ENCODE data around the gene GNRH2. TPM values are rescaled to one million over a fixed set of nuclear protein-coding genes. Genes with fewer than 3 reads are reported as not detected.
"Not testable (repeated sequence)": the region's sequence is repeated elsewhere in the genome, so short reads cannot be mapped to it uniquely, and the experiment has no call there.

Gene GNRH2
- total and polyA plus RNA-seq, 2 donors: not detected

DNA sequence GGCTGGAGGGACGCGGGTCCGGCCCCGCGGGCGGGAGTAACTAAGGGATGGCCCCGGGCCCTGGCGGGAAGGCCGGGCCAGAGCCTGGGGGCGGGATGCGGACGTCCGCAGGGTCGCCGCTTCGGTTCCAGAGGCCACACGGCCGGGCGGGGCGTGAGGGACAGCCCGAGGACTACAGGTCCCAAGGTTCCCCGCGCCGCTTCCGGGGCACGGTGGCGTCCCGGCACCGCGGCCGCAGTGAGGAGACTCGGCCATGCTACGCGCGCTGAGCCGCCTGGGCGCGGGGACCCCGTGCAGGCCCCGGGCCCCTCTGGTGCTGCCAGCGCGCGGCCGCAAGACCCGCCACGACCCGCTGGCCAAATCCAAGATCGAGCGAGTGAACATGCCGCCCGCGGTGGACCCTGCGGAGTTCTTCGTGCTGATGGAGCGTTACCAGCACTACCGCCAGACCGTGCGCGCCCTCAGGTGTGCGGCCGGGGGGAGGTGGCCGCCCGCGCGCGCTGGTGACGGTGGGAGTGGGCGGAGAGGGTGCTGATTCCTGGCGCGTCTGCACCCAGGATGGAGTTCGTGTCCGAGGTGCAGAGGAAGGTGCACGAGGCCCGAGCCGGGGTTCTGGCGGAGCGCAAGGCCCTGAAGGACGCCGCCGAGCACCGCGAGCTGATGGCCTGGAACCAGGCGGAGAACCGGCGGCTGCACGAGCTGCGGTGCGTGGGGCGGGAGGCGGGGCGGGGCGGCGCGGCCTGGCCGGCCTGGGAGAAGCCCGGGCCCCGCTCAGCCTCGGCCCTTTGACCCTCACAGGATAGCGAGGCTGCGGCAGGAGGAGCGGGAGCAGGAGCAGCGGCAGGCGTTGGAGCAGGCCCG is 2.6 kb downstream of the GNRH2 start, which contains the start of gene MRPS26:
Gene MRPS26 (plus strand): TSS at position 237 of the 861 bp plus-strand sequence. CDS start 17 bp downstream, at position 254.
- H3K4me3 ChIP-seq (ENCODE audit: low read depth, low read length): peak within 1 kb of the TSS; percentile 93
- peak within 1 kb of the TSS; percentile 94 for H3K27ac ChIP-seq (ENCODE audit: low read depth)
- H3K4me1 ChIP-seq (ENCODE audit: insufficient read depth): no peaks in the 10 kb centered on the region
- peak; percentile 66 for DNase-seq (ENCODE audit: extremely low spot score)
- WGBS: under 1% methylated on average over 104 of the region's 104 CpGs
- peaks cover 3% of the 10 kb centered on the region for H3K36me3 ChIP-seq (ENCODE audit: insufficient read depth)

DNA sequence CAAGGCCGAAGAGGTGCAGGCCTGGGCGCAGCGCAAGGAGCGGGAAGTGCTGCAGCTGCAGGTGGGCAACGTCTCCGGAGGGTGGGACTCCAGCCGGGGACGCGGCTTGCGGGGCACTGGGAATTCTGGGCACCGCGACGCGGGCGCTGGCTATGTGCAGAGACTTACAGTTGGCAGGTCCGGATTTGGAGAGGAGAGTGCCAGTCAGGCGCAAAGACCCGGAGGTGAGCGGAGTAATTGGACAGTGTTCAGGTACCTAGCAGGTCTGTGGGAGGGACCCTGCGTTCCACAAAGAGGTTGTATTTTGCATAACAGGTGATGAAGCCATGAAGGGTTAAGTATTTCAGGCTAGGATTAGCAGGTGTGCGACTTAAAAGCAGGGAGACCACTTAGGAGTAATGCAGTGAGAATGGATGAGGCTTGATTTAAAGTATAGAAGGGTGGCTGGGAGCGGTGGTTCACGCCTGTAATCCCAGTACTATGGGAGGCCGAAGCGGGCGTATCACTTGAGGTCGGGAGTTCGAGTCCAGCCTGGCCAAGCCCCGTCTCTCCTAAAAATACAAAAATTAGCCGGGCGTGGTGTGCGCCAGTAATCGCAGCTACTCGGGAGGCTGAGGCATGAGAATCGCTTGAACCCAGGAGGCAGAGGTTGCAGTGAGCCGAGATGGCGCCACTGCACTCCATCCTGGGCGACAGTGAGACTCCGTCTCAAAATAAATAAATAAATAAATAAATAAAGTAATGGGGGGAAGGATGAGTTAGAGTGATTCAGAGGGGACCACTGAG is 3.4 kb downstream of the GNRH2 start:
- no peaks in the 10 kb centered on the region for H3K4me1 ChIP-seq (ENCODE audit: insufficient read depth)
- H3K4me3 ChIP-seq (ENCODE audit: low read depth, low read length): peak overlapping the region; percentile 93
- 40% methylated on average over 39 of the region's 39 CpGs for WGBS
- DNase-seq (ENCODE audit: extremely low spot score): no peak
- no peak overlapping the region for H3K27ac ChIP-seq (ENCODE audit: low read depth)
- peaks cover 3% of the 10 kb centered on the region for H3K36me3 ChIP-seq (ENCODE audit: insufficient read depth)

DNA sequence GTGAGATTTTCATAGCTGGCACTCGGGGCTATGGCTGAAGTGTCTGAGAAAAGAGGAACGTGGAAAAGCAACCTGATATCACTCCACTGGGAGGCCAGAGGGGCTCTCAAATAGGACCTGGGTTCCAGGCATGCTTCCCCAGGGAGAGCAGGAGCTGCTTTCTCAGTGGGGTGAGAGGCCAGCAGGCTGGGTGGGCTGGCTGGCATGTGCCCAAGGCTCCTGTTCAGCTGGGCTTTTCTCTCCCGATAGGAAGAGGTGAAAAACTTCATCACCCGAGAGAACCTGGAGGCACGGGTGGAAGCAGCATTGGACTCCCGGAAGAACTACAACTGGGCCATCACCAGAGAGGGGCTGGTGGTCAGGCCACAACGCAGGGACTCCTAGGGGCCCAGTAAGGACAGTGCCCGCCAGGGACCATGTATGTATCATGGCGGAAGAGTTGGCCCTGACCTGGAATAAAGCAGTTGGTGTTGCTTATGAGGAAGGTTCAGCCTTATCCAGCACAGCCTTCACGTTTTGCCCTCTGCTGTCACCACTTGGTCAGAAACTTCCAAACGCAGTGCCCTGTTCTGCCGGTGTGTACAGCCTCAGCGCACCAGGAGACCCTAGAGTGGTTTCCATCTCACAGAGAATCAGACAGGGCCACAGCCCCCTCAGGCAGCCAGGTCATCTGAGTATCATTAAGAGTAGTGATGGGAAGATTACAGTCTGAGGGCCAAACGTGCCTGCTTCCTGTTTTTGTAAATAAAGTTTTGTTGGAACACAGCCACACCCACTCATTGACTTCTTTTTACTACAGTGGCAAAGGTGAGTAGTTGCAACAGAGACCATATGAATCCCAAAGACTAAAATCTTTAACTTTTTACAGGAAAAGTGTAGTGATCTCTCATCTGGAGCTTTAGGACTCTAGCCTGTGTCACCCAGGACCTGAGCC is 4.3 kb downstream of the GNRH2 start:
- WGBS: 82% methylated on average over 14 of the region's 14 CpGs
- DNase-seq (ENCODE audit: extremely low spot score): no peak
- peaks cover 3% of the 10 kb centered on the region for H3K36me3 ChIP-seq (ENCODE audit: insufficient read depth)
- no peaks in the 10 kb centered on the region for H3K4me1 ChIP-seq (ENCODE audit: insufficient read depth)
- no peak overlapping the region for H3K4me3 ChIP-seq (ENCODE audit: low read depth, low read length)
- H3K27ac ChIP-seq (ENCODE audit: low read depth): no peak overlapping the region

DNA sequence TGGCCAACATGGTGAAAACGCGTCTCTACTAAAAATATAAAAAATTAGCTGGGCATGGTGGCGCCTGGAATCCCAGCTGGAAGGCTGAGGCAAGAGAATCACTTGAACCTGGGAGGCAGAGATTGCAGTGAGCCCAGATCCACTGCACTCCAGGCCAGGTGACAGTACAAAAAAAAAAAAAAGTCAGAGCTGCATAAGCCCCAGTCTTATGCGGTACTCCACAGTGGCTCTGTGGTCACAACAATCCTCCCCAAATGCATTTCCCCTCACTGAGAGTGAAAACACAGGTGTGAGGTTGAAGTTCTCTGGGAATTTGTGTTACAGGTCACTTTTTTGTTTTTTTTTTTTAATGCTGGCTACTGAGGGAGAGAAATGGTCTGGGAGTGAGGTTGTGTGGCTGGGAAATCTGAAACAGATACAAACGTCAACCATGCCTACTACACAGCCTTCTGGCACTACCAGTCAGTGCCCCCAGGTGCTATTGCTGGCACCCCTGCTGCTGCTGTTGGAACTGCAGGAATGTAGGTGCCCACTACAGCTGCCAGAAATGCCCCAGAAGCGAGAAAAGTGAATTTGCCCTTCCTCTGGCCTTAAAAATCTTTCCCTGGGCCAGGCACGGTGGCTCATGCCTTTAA is 8.1 kb downstream of the GNRH2 start:
- WGBS: 65% methylated on average over 7 of the region's 7 CpGs
- Histone ChIP-seq H3K4me1 (ENCODE audit: insufficient read depth) (no peaks in the 10 kb centered on the region), H3K27ac (ENCODE audit: low read depth) (no peak overlapping the region), H3K36me3 (ENCODE audit: insufficient read depth) (peaks cover 3% of the 10 kb centered on the region), H3K4me3 (ENCODE audit: low read depth, low read length) (no peak overlapping the region)
- no peak for DNase-seq (ENCODE audit: extremely low spot score)

DNA sequence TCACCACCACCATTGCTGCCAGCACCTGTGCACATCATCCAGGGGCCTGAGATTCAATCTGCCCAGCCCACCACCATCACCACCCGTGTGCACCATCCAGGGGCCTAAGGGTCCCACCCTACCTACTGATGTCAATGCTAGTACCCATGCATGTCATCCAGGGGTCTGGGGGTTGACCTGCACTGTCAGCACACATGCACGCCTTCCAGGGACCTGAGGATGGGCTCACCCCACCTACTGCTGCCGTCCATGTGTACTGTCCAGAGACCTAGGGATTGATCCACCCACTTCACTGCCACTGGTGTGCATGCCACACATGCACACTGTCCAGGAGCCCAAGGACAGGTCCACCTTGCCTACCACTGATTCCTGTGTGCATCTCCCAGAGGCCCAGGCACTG is 16.1 kb downstream of the GNRH2 start:
- no peaks in the 10 kb centered on the region for H3K4me1 ChIP-seq (ENCODE audit: insufficient read depth)
- 90% methylated on average over 3 of the region's 3 CpGs for WGBS
- H3K4me3 ChIP-seq (ENCODE audit: low read depth, low read length): no peak overlapping the region
- H3K36me3 ChIP-seq (ENCODE audit: insufficient read depth): no peaks in the 10 kb centered on the region
- no peak for DNase-seq (ENCODE audit: extremely low spot score)
- H3K27ac ChIP-seq (ENCODE audit: low read depth): no peak overlapping the region

DNA sequence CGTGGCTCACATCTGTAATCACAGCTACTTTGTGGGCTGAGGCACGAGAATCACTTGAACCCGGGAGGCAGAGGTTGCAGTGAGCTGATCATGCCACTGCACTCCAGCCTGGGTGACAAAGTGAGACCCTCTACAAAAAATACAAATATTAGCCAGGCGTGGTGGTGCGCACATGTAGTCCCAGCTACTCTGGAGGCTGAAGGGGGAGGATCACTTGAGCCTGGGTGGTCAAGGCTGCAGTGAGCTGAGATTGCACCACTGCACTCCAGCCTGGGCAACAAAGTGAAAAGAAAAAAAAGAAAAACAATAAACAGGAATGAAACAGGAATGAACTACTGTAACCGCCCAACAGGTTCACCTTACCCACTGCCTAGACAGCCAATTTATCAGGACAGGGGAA is 20.7 kb downstream of the GNRH2 start:
- 82% methylated on average over 6 of the region's 6 CpGs for WGBS
- H3K27ac ChIP-seq (ENCODE audit: low read depth); H3K4me1 ChIP-seq (ENCODE audit: insufficient read depth); DNase-seq (ENCODE audit: extremely low spot score); H3K4me3 ChIP-seq (ENCODE audit: low read depth, low read length); H3K36me3 ChIP-seq (ENCODE audit: insufficient read depth): not testable (repeated sequence)

DNA sequence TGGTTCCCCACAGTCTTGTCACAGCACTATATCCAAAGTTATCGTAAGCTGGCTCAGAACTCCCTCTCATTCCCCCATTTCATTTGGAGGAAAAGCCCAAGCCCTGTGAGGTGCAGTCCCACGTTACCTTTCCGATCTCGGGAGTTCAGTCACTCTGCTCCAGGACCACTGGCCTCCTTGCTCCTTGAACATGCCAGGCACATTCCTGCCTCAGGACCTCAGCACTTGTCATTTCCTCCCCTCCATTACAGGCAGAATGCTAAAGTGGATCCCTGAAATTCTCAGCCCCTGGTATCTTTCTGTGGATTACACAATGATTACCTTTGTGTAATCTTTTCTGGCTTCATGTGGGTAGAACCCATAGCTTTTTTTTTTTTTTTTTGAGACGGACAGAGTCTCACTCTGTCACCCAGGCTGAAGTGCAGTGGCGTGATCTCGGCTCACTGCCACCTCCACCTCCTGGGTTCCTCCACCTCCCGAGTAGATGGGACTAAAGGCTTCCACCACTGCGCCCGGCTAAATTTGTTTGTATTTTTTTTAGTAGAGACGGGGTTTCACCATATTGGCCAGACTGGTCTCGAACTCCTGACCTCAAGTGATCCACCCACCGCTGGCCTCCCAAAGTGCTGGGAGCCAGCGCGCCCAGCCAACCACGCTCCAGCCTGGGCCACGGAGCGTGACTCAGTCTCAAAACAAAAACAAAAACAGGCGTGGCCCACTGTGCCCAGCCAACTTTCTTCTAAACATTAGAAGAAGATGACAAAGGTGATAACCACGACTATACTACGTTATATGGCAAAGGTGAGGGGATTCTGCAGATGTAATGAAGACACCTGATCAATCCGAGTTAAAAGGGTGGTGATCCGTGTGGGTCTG is 24.0 kb downstream of the GNRH2 start:
- H3K4me3 ChIP-seq (ENCODE audit: low read depth, low read length): no peak overlapping the region
- WGBS: 76% methylated on average over 23 of the region's 23 CpGs
- H3K36me3 ChIP-seq (ENCODE audit: insufficient read depth): no peaks in the 10 kb centered on the region
- DNase-seq (ENCODE audit: extremely low spot score): no peak
- H3K27ac ChIP-seq (ENCODE audit: low read depth): no peak overlapping the region
- no peaks in the 10 kb centered on the region for H3K4me1 ChIP-seq (ENCODE audit: insufficient read depth)

DNA sequence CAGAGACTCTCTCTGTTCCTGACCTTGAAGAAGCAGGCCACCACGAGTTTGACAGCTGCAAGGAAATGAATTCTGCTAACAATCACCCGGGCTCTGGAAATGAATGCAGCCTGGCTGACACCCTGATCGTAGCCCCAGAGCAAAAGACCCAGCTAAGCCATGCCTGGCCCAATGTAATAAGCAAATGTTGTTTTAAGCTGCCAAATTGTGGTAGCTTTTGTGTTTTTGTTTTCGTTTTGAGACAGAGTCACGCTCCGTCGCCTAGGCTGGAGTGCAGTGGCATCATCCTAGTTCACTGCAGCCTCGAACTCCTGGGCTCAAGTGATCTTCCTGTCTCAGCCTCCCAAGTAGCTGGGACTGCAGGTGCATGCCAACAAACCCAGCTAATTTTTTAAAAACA is 24.7 kb downstream of the GNRH2 start:
- WGBS: 61% methylated on average over 8 of the region's 8 CpGs
- Histone ChIP-seq H3K36me3 (ENCODE audit: insufficient read depth) (no peaks in the 10 kb centered on the region), H3K4me1 (ENCODE audit: insufficient read depth) (no peaks in the 10 kb centered on the region), H3K27ac (ENCODE audit: low read depth) (no peak overlapping the region), H3K4me3 (ENCODE audit: low read depth, low read length) (no peak overlapping the region)
- no peak for DNase-seq (ENCODE audit: extremely low spot score)

DNA sequence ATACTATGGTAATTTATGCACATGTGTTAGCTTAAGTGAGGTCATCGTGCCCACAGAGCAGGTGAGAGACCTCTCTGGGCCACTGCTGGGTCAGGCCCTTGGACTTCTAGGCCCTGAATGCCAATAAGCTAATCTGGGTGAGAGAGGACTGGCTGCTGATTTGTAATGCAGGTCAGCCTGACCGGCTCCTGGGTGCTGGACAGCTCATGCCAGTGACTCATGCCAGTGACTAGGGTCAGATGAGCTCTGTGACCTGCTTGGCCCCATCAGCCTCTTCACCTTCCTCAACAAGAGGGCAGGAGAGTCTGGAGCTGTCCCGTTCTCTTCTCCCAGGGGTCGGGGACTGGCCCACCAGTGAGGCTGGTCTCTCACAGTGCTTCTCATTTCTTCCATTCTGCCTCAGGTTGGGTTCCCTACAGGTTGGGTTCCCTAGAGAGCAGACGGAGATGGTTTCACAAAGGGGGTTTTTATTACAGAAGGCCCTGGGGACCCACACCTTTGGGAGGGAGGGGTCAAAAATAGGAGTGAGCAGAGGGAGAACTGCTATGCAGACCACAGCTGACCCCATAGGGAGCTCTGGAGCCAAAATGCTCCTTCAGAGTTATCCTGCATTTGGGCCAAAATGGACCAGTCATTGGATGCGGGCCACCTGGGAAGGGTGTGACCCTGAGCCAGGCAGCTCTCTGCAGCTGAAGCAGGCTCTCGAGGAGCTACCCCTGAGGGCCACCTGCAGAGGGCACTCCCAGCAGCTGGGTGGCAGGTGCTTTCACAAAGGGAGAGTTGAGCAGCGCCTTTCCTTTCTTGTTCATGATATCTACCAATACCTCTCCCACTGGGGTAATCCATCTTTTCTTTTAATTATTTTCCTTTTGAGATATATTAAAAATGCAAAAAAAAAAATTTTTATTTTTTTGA is 25.8 kb downstream of the GNRH2 start:
- H3K4me3 ChIP-seq (ENCODE audit: low read depth, low read length): no peak overlapping the region
- H3K36me3 ChIP-seq (ENCODE audit: insufficient read depth): no peaks in the 10 kb centered on the region
- 84% methylated on average over 8 of the region's 8 CpGs for WGBS
- no peaks in the 10 kb centered on the region for H3K4me1 ChIP-seq (ENCODE audit: insufficient read depth)
- H3K27ac ChIP-seq (ENCODE audit: low read depth): no peak overlapping the region
- DNase-seq (ENCODE audit: extremely low spot score): no peak

DNA sequence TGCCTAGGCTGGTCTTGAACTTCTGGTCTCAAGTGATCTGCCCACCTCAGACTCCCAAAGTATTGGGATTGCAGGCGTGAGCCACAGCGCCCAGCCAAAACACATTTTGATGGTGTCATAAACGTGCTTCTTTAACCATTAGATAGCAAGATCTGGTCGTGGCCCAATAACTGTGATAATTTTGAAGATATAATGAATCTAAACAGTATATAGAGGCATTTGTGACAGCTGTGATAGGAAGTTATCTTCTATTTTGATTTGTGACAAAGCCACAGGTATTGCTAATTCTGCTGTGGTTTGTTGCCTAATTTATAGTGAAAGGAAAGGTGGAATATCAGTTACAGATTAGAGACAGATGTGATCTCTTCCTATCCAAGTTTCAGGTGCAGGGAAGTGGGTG is 27.3 kb downstream of the GNRH2 start:
- no peak overlapping the region for H3K27ac ChIP-seq (ENCODE audit: low read depth)
- no peak overlapping the region for H3K4me3 ChIP-seq (ENCODE audit: low read depth, low read length)
- WGBS: 87% methylated on average over 4 of the region's 4 CpGs
- H3K4me1 ChIP-seq (ENCODE audit: insufficient read depth): no peaks in the 10 kb centered on the region
- DNase-seq (ENCODE audit: extremely low spot score): no peak
- no peaks in the 10 kb centered on the region for H3K36me3 ChIP-seq (ENCODE audit: insufficient read depth)

DNA sequence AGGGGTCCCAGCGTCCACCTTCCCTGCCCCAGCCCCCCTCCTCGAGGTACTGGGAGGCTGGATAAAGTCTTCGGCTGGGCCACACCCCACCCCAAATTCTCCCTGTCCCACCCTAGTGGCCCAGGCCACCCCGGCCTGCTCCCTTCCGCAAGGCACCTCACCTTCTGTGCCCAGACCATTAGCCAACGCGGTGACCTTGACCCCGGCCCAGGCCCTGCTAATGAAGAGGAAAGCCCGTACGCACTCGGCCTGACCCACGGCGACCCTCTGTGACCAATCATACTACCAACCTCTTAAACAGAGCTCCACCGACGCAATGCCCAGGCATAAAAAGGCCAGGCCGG is 27.8 kb downstream of the GNRH2 start:
- H3K4me3 ChIP-seq (ENCODE audit: low read depth, low read length): peak overlapping the region; percentile 73
- no peaks in the 10 kb centered on the region for H3K36me3 ChIP-seq (ENCODE audit: insufficient read depth)
- no peak overlapping the region for H3K27ac ChIP-seq (ENCODE audit: low read depth)
- no peaks in the 10 kb centered on the region for H3K4me1 ChIP-seq (ENCODE audit: insufficient read depth)
- no peak for DNase-seq (ENCODE audit: extremely low spot score)
- 80% methylated on average over 16 of the region's 16 CpGs for WGBS
